HEK293 (cell line): ENCODE results near the gene TEAD1.

ENCODE experiments used
- CTCF ChIA-PET: fragments of 350-600 bp; formaldehyde crosslinking; extraction: SDS; loops from one replicate; lab custom pipeline; 2021; ENCODE audit warnings: antibody characterized with exemption; lab: Yijun Ruan, JAX
- POLR2A ChIA-PET: fragments of 300-600 bp; formaldehyde crosslinking; extraction: SDS; loops from one replicate; lab custom pipeline; 2020; ENCODE audit warnings: antibody characterized with exemption, inconsistent platforms; lab: Yijun Ruan, JAX
- H3K27ac ChIP-seq: fragments of 200-500 bp; sonication (Bioruptor generic); 2 replicates; pipeline ENCODE4 v1.5.1; 2014; ENCODE audit warnings: low read depth, low read length, control low read depth, inconsistent platforms; ENCODE audit errors: extremely low read depth
- H3K36me3 ChIP-seq, 2 experiments: fragments of 200-500 bp in 1 of 2; sonication (Bioruptor generic) in 1 of 2; 1 replicate in 1 of 2; 2 replicates in 1 of 2; pipeline ENCODE4 v1.5.1; 2014 to 2017; ENCODE audit warnings: inconsistent platforms in 2 of 2, low read length in 2 of 2; ENCODE audit not compliant: control insufficient read depth in 2 of 2, insufficient read depth in 1 of 2
- H3K4me1 ChIP-seq: fragments of 200-500 bp; sonication (Bioruptor generic); 2 replicates; pipeline ENCODE4 v1.5.1; 2014; ENCODE audit warnings: mild to moderate bottlenecking, low read length, inconsistent platforms; ENCODE audit not compliant: control insufficient read depth, insufficient read depth
- H3K4me3 ChIP-seq: 2 replicates; pipeline ENCODE4 v1.5.1; 2011; ENCODE audit warnings: low read depth, mild to moderate bottlenecking, control low read depth, low read length, moderate library complexity
- H3K9me3 ChIP-seq: fragments of 200-500 bp; sonication (Bioruptor generic); 2 replicates; pipeline ENCODE4 v1.5.1; 2014; ENCODE audit warnings: low read depth, low read length, inconsistent platforms; ENCODE audit not compliant: control insufficient read depth, insufficient read depth
- GLIS1 ChIP-seq: fragments of 450-650 bp; formaldehyde crosslinking; IDR thresholded peaks from 2 replicates; pipeline ENCODE4 v1.5.1; 2016; ENCODE audit warnings: missing biosample characterization, missing genetic modification characterization
- GLIS2 ChIP-seq: fragments of 450-650 bp; formaldehyde crosslinking; IDR thresholded peaks from 2 replicates; pipeline ENCODE4 v1.5.1; 2016; ENCODE audit warnings: missing biosample characterization, missing genetic modification characterization
- KLF8 ChIP-seq: fragments of 450-650 bp; formaldehyde crosslinking; IDR thresholded peaks from 2 replicates; pipeline ENCODE4 v1.5.1; 2016; ENCODE audit warnings: missing biosample characterization, missing genetic modification characterization
- WT1 ChIP-seq: fragments of 450-650 bp; formaldehyde crosslinking; IDR thresholded peaks from 2 replicates; pipeline ENCODE4 v1.5.1; 2016; ENCODE audit warnings: missing biosample characterization, missing genetic modification characterization
- ZFHX2 ChIP-seq: fragments of 450-650 bp; formaldehyde crosslinking; conservative IDR thresholded peaks from 2 replicates; pipeline ENCODE4 v1.5.1; 2016; ENCODE audit warnings: missing biosample characterization, missing genetic modification characterization
- ZNF112 ChIP-seq: fragments of 450-650 bp; formaldehyde crosslinking; IDR thresholded peaks from 2 replicates; pipeline ENCODE4 v1.5.0; 2017; ENCODE audit warnings: missing biosample characterization, missing genetic modification characterization
- ZNF24 ChIP-seq: fragments of 450-650 bp; formaldehyde crosslinking; IDR thresholded peaks from 2 replicates; pipeline ENCODE4 v1.5.1; 2016; ENCODE audit warnings: missing biosample characterization, missing genetic modification characterization
- ZNF274 ChIP-seq, 2 experiments: fragments of 200-500 bp in 1 of 2; fragments of 450-650 bp in 1 of 2; sonication (Bioruptor generic) in 1 of 2; formaldehyde crosslinking in 1 of 2; IDR thresholded peaks; 2 replicates each; pipeline versions ENCODE4 v1.5.1 to v1.6.1; 2014 to 2016; ENCODE audit warnings: borderline replicate concordance in 1 of 2, inconsistent platforms in 1 of 2, low read length in 1 of 2, missing biosample characterization in 1 of 2, missing genetic modification characterization in 1 of 2
- ZNF324 ChIP-seq: fragments of 450-650 bp; formaldehyde crosslinking; IDR thresholded peaks from 2 replicates; pipeline ENCODE4 v1.5.1; 2016; ENCODE audit warnings: missing biosample characterization, missing genetic modification characterization
- ZNF416 ChIP-seq: fragments of 450-650 bp; formaldehyde crosslinking; IDR thresholded peaks from 2 replicates; pipeline ENCODE4 v1.5.1; 2016; ENCODE audit warnings: missing biosample characterization, missing genetic modification characterization
- ZNF426 ChIP-seq: fragments of 450-650 bp; formaldehyde crosslinking; IDR thresholded peaks from 2 replicates; pipeline ENCODE4 v1.5.1; 2017; ENCODE audit warnings: missing biosample characterization, missing genetic modification characterization, mild to moderate bottlenecking, inconsistent platforms, moderate library complexity
- ZNF433 ChIP-seq: fragments of 450-650 bp; formaldehyde crosslinking; IDR thresholded peaks from 2 replicates; pipeline ENCODE4 v1.5.1; 2016; ENCODE audit warnings: missing biosample characterization, missing genetic modification characterization, low read depth
- ZNF571 ChIP-seq: fragments of 450-650 bp; formaldehyde crosslinking; IDR thresholded peaks from 2 replicates; pipeline ENCODE4 v1.5.0; 2017; ENCODE audit warnings: missing biosample characterization, missing genetic modification characterization
- ZNF629 ChIP-seq: fragments of 450-650 bp; formaldehyde crosslinking; IDR thresholded peaks from 2 replicates; pipeline ENCODE4 v1.5.1; 2017; ENCODE audit warnings: missing biosample characterization, missing genetic modification characterization
- ZNF670 ChIP-seq: fragments of 450-650 bp; formaldehyde crosslinking; IDR thresholded peaks from 2 replicates; pipeline ENCODE4 v1.5.1; 2016; ENCODE audit warnings: missing biosample characterization, missing genetic modification characterization, low read depth
- ZNF76 ChIP-seq: fragments of 450-650 bp; formaldehyde crosslinking; IDR thresholded peaks from 2 replicates; pipeline ENCODE4; 2016; ENCODE audit warnings: low read depth, missing biosample characterization, missing genetic modification characterization, borderline replicate concordance
- ZNF768 ChIP-seq: fragments of 450-650 bp; formaldehyde crosslinking; IDR thresholded peaks from 2 replicates; pipeline ENCODE4 v1.5.1; 2018; ENCODE audit warnings: missing biosample characterization, mild to moderate bottlenecking, missing genetic modification characterization
- ZNF785 ChIP-seq: fragments of 450-650 bp; formaldehyde crosslinking; IDR thresholded peaks from 2 replicates; pipeline ENCODE4 v1.5.1; 2016; ENCODE audit warnings: missing biosample characterization, missing genetic modification characterization
- ZNF792 ChIP-seq: fragments of 450-650 bp; formaldehyde crosslinking; IDR thresholded peaks from 2 replicates; pipeline ENCODE4 v1.5.1; 2016; ENCODE audit warnings: missing biosample characterization, missing genetic modification characterization
- ZSCAN16 ChIP-seq: fragments of 450-650 bp; formaldehyde crosslinking; IDR thresholded peaks from 2 replicates; pipeline ENCODE4 v1.5.1; 2016; ENCODE audit warnings: missing biosample characterization, missing genetic modification characterization
- TF ChIP-seq, protein P1 (sequence below): fragments of 450-650 bp; formaldehyde crosslinking; IDR thresholded peaks from 2 replicates; pipeline ENCODE4 v1.5.1; 2016; ENCODE audit warnings: missing biosample characterization, missing genetic modification characterization
- TF ChIP-seq, protein P2 (sequence below): fragments of 450-650 bp; formaldehyde crosslinking; IDR thresholded peaks from 2 replicates; pipeline ENCODE4 v1.5.1; 2016; ENCODE audit warnings: missing biosample characterization, missing genetic modification characterization
- TF ChIP-seq, protein P3 (sequence below): fragments of 450-650 bp; formaldehyde crosslinking; IDR thresholded peaks from 2 replicates; pipeline ENCODE4 v1.5.1; 2016; ENCODE audit warnings: missing biosample characterization, missing genetic modification characterization, borderline replicate concordance
- TF ChIP-seq, protein P4 (sequence below): fragments of 450-650 bp; formaldehyde crosslinking; IDR thresholded peaks from 2 replicates; pipeline ENCODE4 v1.5.1; 2016; ENCODE audit warnings: missing biosample characterization, missing genetic modification characterization

Gene TEAD1

DNA sequence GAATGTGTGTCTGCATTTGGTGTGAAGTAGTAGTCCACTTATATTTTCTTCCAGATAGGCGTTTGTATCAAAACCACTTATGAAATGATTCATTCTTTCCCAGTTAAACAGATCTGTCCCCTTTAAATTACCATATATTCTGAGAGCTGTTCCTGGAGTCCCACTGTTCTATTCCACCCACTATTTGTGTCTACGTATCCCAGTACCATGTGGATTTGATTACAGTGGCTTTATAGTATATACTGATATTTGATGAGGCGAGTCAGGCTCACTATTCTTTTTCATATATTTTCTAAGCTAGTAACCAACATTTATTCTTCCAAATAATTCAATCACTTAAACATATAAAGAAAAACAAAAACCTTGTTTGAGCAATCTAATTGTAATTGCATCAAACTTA is 253.0 kb downstream of the TEAD1 start:
- Histone ChIP-seq H3K27ac (no peak overlapping the region), H3K4me3 (no peak overlapping the region), H3K36me3 (peaks cover 0 to 34% of the 10 kb centered on the region in 2 experiments; a peak in 1 of 3 replicates), H3K9me3 (no peaks in the 10 kb centered on the region), H3K4me1 (no peaks in the 10 kb centered on the region)
- POLR2A ChIA-PET, result no interaction called here
- CTCF ChIA-PET, result interaction anchor here (1.4 kb wide), 1 partner anchor 282 kb away, joined by 5 read pairs; no protein-coding TSS in a partner anchor
- no peak for TF ChIP-seq ZNF629 (tag by site-specific recombination)
- no peak for TF ChIP-seq WT1 (tag by site-specific recombination)
- no peak for TF ChIP-seq ZNF112 (tag by site-specific recombination)
- TF ChIP-seq, protein P1, sequence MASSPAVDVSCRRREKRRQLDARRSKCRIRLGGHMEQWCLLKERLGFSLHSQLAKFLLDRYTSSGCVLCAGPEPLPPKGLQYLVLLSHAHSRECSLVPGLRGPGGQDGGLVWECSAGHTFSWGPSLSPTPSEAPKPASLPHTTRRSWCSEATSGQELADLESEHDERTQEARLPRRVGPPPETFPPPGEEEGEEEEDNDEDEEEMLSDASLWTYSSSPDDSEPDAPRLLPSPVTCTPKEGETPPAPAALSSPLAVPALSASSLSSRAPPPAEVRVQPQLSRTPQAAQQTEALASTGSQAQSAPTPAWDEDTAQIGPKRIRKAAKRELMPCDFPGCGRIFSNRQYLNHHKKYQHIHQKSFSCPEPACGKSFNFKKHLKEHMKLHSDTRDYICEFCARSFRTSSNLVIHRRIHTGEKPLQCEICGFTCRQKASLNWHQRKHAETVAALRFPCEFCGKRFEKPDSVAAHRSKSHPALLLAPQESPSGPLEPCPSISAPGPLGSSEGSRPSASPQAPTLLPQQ (tag by site-specific recombination), result no peak
- no peak for TF ChIP-seq ZNF571 (tag by site-specific recombination)

DNA sequence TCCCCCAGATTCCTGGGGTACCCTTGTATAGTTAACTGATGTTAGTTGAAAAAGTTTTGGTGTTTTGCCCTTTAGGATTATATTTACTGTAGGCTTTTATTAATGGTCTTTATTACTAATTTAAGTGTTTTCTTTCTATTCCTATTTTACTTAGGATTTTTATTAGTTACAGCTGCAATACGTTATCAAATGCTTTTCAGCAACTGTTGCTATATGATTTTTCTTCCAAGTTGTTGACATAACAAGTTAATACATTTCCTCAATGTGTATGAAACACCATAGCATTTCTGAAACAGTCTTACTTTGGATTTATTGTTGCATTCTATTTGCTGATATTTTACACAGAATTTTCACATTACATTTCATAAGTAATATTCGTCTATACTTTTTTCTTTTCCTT is 253.7 kb downstream of the TEAD1 start:
- ChIA-PET CTCF (interaction anchor here (0.6 to 1.4 kb wide), 2 partner anchors 279 to 282 kb away, joined by 5 read pairs; no protein-coding TSS in a partner anchor), POLR2A (no interaction called here)
- no peaks in the 10 kb centered on the region for H3K9me3 ChIP-seq
- no peak overlapping the region for H3K4me3 ChIP-seq
- H3K4me1 ChIP-seq, result no peaks in the 10 kb centered on the region
- TF ChIP-seq ZNF426 (tag by site-specific recombination) (no peak), ZNF324 (tag by site-specific recombination) (no peak), ZNF274 (IDR thresholded peaks at IDR 0.05; ENCODE audit: low read length) (no peak), ZNF274 (tag by site-specific recombination; IDR thresholded peaks at IDR 0.05; ENCODE audit: borderline replicate concordance) (no peak), ZNF433 (tag by site-specific recombination) (no peak), ZNF792 (no peak), ZNF24 (tag by site-specific recombination) (no peak), ZNF670 (tag by site-specific recombination) (no peak), ZNF785 (tag by site-specific recombination) (no peak)
- H3K36me3 ChIP-seq, result peaks cover 0 to 41% of the 10 kb centered on the region in 2 experiments; a peak in 1 of 3 replicates
- H3K27ac ChIP-seq, result no peak overlapping the region

DNA sequence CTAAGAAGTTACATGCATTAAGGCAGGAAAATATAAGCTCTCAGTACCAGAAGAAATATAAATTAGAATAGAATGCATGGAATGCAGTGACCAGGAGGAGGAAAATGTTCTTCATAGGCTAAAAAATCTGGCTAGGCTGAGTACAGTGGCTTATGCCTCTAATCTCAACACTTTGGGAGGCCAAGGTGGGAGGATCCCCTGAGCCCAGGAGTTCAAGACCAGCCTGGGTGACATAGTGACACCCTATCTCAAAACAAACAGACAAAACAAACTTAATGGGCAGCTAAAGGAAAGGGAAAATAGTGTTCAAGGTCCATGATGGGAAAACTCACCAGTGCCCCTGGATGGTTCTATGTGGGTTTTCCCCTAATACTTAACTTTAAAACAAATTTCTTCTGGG is 256.6 kb downstream of the TEAD1 start:
- Histone ChIP-seq H3K9me3 (no peaks in the 10 kb centered on the region), H3K4me1 (no peaks in the 10 kb centered on the region), H3K36me3 (peaks cover 0 to 42% of the 10 kb centered on the region in 2 experiments; a peak in 1 of 3 replicates), H3K27ac (no peak overlapping the region), H3K4me3 (no peak overlapping the region)
- ChIA-PET POLR2A (no interaction called here), CTCF (no interaction called here)
- TF ChIP-seq KLF8 (no peak), GLIS1 (tag by site-specific recombination) (no peak), GLIS2 (no peak), ZFHX2 (no peak), ZNF76 (tag by site-specific recombination) (no peak), ZNF416 (tag by site-specific recombination) (no peak), ZNF433 (tag by site-specific recombination) (no peak), ZNF768 (tag by site-specific recombination) (no peak), ZSCAN16 (tag by site-specific recombination) (no peak)
- TF ChIP-seq, protein P2, sequence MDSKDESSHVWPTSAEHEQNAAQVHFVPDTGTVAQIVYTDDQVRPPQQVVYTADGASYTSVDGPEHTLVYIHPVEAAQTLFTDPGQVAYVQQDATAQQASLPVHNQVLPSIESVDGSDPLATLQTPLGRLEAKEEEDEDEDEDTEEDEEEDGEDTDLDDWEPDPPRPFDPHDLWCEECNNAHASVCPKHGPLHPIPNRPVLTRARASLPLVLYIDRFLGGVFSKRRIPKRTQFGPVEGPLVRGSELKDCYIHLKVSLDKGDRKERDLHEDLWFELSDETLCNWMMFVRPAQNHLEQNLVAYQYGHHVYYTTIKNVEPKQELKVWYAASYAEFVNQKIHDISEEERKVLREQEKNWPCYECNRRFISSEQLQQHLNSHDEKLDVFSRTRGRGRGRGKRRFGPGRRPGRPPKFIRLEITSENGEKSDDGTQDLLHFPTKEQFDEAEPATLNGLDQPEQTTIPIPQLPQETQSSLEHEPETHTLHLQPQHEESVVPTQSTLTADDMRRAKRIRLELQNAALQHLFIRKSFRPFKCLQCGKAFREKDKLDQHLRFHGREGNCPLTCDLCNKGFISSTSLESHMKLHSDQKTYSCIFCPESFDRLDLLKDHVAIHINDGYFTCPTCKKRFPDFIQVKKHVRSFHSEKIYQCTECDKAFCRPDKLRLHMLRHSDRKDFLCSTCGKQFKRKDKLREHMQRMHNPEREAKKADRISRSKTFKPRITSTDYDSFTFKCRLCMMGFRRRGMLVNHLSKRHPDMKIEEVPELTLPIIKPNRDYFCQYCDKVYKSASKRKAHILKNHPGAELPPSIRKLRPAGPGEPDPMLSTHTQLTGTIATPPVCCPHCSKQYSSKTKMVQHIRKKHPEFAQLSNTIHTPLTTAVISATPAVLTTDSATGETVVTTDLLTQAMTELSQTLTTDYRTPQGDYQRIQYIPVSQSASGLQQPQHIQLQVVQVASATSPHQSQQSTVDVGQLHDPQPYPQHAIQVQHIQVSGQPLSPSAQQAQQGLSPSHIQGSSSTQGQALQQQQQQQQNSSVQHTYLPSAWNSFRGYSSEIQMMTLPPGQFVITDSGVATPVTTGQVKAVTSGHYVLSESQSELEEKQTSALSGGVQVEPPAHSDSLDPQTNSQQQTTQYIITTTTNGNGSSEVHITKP, result no peak
- TF ChIP-seq, protein P3, sequence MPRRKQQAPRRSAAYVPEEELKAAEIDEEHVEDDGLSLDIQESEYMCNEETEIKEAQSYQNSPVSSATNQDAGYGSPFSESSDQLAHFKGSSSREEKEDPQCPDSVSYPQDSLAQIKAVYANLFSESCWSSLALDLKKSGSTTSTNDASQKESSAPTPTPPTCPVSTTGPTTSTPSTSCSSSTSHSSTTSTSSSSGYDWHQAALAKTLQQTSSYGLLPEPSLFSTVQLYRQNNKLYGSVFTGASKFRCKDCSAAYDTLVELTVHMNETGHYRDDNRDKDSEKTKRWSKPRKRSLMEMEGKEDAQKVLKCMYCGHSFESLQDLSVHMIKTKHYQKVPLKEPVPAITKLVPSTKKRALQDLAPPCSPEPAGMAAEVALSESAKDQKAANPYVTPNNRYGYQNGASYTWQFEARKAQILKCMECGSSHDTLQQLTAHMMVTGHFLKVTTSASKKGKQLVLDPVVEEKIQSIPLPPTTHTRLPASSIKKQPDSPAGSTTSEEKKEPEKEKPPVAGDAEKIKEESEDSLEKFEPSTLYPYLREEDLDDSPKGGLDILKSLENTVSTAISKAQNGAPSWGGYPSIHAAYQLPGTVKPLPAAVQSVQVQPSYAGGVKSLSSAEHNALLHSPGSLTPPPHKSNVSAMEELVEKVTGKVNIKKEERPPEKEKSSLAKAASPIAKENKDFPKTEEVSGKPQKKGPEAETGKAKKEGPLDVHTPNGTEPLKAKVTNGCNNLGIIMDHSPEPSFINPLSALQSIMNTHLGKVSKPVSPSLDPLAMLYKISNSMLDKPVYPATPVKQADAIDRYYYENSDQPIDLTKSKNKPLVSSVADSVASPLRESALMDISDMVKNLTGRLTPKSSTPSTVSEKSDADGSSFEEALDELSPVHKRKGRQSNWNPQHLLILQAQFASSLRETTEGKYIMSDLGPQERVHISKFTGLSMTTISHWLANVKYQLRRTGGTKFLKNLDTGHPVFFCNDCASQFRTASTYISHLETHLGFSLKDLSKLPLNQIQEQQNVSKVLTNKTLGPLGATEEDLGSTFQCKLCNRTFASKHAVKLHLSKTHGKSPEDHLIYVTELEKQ (tag by site-specific recombination), result no peak
- TF ChIP-seq, protein P4, sequence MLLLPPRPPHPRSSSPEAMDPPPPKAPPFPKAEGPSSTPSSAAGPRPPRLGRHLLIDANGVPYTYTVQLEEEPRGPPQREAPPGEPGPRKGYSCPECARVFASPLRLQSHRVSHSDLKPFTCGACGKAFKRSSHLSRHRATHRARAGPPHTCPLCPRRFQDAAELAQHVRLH (tag by site-specific recombination), result no peak
